HCT116 (cell line): ENCODE data around the gene TMEM179.

Source experiments
- CEBPB ChIP-seq: IDR thresholded peaks from 2 replicates; pipeline ENCODE4 v1.6.1; 2012; ENCODE audit warnings: low read depth
- EGR1 ChIP-seq: IDR thresholded peaks from 2 replicates; pipeline ENCODE4 v1.6.1; 2012; ENCODE audit warnings: low read depth
- ELF1 ChIP-seq: IDR thresholded peaks from 2 replicates; pipeline ENCODE4 v1.6.1; 2012; ENCODE audit warnings: low read depth, borderline replicate concordance
- EZH2 ChIP-seq: fragments of 200-600 bp; sonication (generic); IDR thresholded peaks from 2 replicates; pipeline ENCODE4 v1.6.1; 2017; ENCODE audit warnings: antibody characterized with exemption, mixed run types
- JUND ChIP-seq: IDR thresholded peaks from 2 replicates; pipeline ENCODE4 v1.6.1; 2012
- POLR2A ChIP-seq: IDR thresholded peaks from 2 replicates; pipeline ENCODE4 v1.7.0; 2011; ENCODE audit warnings: borderline replicate concordance; ENCODE audit not compliant: insufficient read depth, insufficient read length; ENCODE audit errors: extremely low read depth
- POLR2AphosphoS5 ChIP-seq: IDR thresholded peaks from 2 replicates; pipeline ENCODE4 v1.6.1; 2011; ENCODE audit warnings: mild to moderate bottlenecking, low read depth, low read length, moderate library complexity
- SRF ChIP-seq: IDR thresholded peaks from 2 replicates; pipeline ENCODE4 v1.6.1; 2012; ENCODE audit warnings: low read depth
- TCF7L2 ChIP-seq: IDR thresholded peaks from 2 replicates; pipeline ENCODE4 v1.7.0; 2011; ENCODE audit warnings: borderline replicate concordance, inconsistent platforms; ENCODE audit not compliant: insufficient read depth, insufficient read length; ENCODE audit errors: extremely low read depth
- ZFX ChIP-seq: fragments of 450-650 bp; IDR thresholded peaks from 2 replicates; pipeline ENCODE4 v1.6.1; 2017
- TF ChIP-seq, protein P1 (sequence below): IDR thresholded peaks from 2 replicates; pipeline ENCODE4 v1.6.1; 2012; ENCODE audit warnings: low read depth
- TF ChIP-seq, protein P2 (sequence below), 3 experiments: fragments of 200-600 bp in 1 of 3; sonication (generic) in 1 of 3; IDR thresholded peaks in 2 of 3; conservative IDR thresholded peaks in 1 of 3; 2 replicates each; pipeline ENCODE4 v1.5.1; 2012 to 2017; ENCODE audit warnings: low read depth in 2 of 3, low read length in 2 of 3, antibody characterized with exemption in 1 of 3, borderline replicate concordance in 1 of 3, control low read depth in 1 of 3, mild to moderate bottlenecking in 1 of 3, mixed read lengths in 1 of 3, mixed run types in 1 of 3, moderate library complexity in 1 of 3; ENCODE audit not compliant: insufficient read depth in 1 of 3
- TF ChIP-seq, protein P3 (sequence below): IDR thresholded peaks from 2 replicates; pipeline ENCODE4 v1.6.1; 2011; ENCODE audit warnings: mild to moderate bottlenecking, low read length, moderate library complexity; ENCODE audit not compliant: insufficient replicate concordance; ENCODE audit errors: extremely low read depth
- TF ChIP-seq, protein P4 (sequence below): IDR thresholded peaks from 2 replicates; pipeline ENCODE4 v1.6.1; 2012

DNA sequence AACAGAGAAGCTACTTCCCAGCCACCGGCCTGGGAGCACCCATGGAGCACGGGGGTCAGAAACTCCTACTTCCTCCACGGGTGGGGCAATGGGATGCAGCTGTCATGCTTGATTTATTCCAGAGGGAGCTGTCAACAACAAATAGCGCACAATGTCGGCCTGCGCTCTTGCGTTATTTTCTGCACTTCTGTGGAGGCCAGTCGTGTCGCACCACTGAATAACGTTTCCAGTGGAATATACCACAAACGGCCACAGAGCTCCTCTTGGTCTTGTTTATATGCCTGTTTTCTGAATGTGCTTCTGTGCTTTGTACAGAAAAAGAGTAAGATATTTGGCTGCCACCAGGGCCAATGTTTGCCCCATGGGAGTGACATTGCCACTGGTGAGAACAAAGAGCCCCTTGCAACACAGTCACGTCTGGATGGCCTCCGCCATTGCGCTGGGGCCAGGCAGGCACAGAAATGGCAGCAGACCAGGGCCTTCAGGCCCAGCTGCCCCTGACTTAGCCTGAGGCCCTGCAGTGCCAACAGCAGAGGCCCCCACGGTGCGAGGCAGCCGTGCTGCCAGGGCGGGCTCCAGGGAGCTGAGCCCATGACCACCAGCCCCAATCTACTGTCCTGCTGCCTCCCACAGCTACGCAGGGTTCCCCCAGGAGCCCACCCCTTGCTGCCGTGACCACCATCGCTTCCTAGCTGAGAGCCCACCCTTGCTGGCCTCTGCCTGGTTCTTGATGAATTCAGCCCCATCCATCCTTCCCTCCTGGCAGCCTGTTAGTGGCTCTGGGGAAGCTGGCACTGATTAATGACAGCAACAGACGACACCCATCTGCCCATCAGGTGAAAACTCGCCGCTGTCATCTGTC lies 28.9 kb upstream of the TMEM179 start:
- TF ChIP-seq, protein P1, sequence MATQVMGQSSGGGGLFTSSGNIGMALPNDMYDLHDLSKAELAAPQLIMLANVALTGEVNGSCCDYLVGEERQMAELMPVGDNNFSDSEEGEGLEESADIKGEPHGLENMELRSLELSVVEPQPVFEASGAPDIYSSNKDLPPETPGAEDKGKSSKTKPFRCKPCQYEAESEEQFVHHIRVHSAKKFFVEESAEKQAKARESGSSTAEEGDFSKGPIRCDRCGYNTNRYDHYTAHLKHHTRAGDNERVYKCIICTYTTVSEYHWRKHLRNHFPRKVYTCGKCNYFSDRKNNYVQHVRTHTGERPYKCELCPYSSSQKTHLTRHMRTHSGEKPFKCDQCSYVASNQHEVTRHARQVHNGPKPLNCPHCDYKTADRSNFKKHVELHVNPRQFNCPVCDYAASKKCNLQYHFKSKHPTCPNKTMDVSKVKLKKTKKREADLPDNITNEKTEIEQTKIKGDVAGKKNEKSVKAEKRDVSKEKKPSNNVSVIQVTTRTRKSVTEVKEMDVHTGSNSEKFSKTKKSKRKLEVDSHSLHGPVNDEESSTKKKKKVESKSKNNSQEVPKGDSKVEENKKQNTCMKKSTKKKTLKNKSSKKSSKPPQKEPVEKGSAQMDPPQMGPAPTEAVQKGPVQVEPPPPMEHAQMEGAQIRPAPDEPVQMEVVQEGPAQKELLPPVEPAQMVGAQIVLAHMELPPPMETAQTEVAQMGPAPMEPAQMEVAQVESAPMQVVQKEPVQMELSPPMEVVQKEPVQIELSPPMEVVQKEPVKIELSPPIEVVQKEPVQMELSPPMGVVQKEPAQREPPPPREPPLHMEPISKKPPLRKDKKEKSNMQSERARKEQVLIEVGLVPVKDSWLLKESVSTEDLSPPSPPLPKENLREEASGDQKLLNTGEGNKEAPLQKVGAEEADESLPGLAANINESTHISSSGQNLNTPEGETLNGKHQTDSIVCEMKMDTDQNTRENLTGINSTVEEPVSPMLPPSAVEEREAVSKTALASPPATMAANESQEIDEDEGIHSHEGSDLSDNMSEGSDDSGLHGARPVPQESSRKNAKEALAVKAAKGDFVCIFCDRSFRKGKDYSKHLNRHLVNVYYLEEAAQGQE, result no peak
- TF ChIP-seq ZFX (no peak), SRF (no peak), TCF7L2 (no peak), POLR2A (no peak), CEBPB (no peak), EZH2 (no peak), POLR2AphosphoS5 (no peak), ELF1 (no peak), JUND (no peak), EGR1 (no peak)
- TF ChIP-seq, protein P2, sequence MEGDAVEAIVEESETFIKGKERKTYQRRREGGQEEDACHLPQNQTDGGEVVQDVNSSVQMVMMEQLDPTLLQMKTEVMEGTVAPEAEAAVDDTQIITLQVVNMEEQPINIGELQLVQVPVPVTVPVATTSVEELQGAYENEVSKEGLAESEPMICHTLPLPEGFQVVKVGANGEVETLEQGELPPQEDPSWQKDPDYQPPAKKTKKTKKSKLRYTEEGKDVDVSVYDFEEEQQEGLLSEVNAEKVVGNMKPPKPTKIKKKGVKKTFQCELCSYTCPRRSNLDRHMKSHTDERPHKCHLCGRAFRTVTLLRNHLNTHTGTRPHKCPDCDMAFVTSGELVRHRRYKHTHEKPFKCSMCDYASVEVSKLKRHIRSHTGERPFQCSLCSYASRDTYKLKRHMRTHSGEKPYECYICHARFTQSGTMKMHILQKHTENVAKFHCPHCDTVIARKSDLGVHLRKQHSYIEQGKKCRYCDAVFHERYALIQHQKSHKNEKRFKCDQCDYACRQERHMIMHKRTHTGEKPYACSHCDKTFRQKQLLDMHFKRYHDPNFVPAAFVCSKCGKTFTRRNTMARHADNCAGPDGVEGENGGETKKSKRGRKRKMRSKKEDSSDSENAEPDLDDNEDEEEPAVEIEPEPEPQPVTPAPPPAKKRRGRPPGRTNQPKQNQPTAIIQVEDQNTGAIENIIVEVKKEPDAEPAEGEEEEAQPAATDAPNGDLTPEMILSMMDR (IDR thresholded peaks at IDR 0.05 in 2 of 3, conservative IDR thresholded peaks at IDR 0.05 in 1 of 3; ENCODE audit: borderline replicate concordance in 1 of 3, insufficient read depth in 1 of 3, low read depth in 2 of 3, low read length in 2 of 3), result no peak
- TF ChIP-seq, protein P3, sequence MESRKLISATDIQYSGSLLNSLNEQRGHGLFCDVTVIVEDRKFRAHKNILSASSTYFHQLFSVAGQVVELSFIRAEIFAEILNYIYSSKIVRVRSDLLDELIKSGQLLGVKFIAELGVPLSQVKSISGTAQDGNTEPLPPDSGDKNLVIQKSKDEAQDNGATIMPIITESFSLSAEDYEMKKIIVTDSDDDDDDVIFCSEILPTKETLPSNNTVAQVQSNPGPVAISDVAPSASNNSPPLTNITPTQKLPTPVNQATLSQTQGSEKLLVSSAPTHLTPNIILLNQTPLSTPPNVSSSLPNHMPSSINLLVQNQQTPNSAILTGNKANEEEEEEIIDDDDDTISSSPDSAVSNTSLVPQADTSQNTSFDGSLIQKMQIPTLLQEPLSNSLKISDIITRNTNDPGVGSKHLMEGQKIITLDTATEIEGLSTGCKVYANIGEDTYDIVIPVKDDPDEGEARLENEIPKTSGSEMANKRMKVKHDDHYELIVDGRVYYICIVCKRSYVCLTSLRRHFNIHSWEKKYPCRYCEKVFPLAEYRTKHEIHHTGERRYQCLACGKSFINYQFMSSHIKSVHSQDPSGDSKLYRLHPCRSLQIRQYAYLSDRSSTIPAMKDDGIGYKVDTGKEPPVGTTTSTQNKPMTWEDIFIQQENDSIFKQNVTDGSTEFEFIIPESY, result no peak
- TF ChIP-seq, protein P4, sequence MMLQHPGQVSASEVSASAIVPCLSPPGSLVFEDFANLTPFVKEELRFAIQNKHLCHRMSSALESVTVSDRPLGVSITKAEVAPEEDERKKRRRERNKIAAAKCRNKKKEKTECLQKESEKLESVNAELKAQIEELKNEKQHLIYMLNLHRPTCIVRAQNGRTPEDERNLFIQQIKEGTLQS, result no peak
